ENCODE measurements around the gene PPP2R5E. TPM values are rescaled to one million over a fixed set of nuclear protein-coding genes. Genes with fewer than 3 reads are reported as not detected.

Gene PPP2R5E
- total RNA-seq, 1 donor from 2014 or later: 72.0 TPM

DNA sequence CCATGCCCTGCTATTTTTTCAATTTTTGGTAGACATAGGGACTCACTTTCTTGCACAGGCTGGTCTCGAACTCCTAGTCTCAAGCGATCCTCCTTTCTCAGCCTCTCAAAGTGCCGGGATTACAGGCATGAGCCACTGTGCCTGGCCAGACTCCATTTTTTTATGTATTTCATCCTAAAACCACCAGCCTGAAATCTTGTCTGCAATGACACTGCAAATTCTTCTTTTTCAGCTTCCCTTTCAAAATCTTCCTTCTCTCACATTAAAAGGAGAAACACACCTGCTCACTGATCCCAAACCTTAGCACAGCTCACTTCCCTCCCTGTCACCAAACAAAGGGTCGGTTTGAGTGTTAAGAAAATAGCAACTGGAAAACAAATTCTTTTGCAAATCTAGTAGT is 62.6 kb downstream of the PPP2R5E start:
- H3K9ac ChIP-seq: no peak overlapping the region
- no peaks in the 10 kb centered on the region for H3F3A ChIP-seq (ENCODE audit: low read depth)
- no peaks in the 10 kb centered on the region for H3K36me3 ChIP-seq
- no peak overlapping the region for H3K27ac ChIP-seq
- H3K79me2 ChIP-seq (ENCODE audit: low read depth): peaks cover 100% of the 10 kb centered on the region
- peaks cover 6% of the 10 kb centered on the region for H3K36me3 Mint-ChIP-seq
- H3K4me2 ChIP-seq: no peak overlapping the region
- H3K4me3 Mint-ChIP-seq: no peak overlapping the region
- H3K27me3 ChIP-seq: no peaks in the 10 kb centered on the region
- no peak overlapping the region for H3K27ac Mint-ChIP-seq
- H3K4me3 ChIP-seq: no peak overlapping the region
- H3K9me3 Mint-ChIP-seq: no peaks in the 10 kb centered on the region
- H3K27me3 Mint-ChIP-seq (ENCODE audit: insufficient read depth, low read depth): no peaks in the 10 kb centered on the region
- TF ChIP-seq, protein P1, sequence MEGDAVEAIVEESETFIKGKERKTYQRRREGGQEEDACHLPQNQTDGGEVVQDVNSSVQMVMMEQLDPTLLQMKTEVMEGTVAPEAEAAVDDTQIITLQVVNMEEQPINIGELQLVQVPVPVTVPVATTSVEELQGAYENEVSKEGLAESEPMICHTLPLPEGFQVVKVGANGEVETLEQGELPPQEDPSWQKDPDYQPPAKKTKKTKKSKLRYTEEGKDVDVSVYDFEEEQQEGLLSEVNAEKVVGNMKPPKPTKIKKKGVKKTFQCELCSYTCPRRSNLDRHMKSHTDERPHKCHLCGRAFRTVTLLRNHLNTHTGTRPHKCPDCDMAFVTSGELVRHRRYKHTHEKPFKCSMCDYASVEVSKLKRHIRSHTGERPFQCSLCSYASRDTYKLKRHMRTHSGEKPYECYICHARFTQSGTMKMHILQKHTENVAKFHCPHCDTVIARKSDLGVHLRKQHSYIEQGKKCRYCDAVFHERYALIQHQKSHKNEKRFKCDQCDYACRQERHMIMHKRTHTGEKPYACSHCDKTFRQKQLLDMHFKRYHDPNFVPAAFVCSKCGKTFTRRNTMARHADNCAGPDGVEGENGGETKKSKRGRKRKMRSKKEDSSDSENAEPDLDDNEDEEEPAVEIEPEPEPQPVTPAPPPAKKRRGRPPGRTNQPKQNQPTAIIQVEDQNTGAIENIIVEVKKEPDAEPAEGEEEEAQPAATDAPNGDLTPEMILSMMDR (IDR thresholded peaks at IDR 0.05): no peak
- no peak for TF ChIP-seq EZH2 (IDR thresholded peaks at IDR 0.05)
- no peak for TF ChIP-seq EZH2phosphoT487 (IDR thresholded peaks at IDR 0.05)
- H3K9me3 ChIP-seq (ENCODE audit: low read depth): no peaks in the 10 kb centered on the region
- no peaks in the 10 kb centered on the region for H3K4me1 ChIP-seq
- H3K4me1 Mint-ChIP-seq: peaks cover 13% of the 10 kb centered on the region
- H4K20me1 ChIP-seq (ENCODE audit: low read depth): peaks cover 61% of the 10 kb centered on the region
- no peak overlapping the region for H2AFZ ChIP-seq (replicated peaks)
- DNase-seq (ENCODE audit: low spot score): no peak

DNA sequence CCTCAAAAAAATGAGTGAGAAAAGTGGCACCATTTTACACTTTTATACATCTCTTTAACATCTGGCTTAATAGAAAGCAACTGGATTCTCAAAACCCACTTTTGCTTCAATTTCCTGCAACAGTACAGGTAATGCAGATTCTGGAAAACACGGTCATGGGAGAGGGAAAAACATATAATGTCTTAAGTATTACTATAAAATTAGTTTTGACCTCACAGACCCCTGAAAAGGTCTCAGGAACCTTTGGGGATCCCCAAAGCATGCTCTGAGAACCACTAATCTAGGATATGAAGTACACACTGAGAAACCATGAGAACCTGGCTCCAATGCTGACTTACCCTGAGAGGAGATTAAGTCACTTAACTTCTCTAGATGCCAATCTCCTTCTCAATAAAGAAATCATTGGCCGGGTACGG is 64.7 kb downstream of the PPP2R5E start:
- no peak overlapping the region for H3K4me2 ChIP-seq
- H3K4me3 ChIP-seq: no peak overlapping the region
- peaks cover 4% of the 10 kb centered on the region for H3K4me1 ChIP-seq
- Mint-ChIP-seq H3K27ac (no peak overlapping the region), H3K4me3 (no peak overlapping the region), H3K36me3 (peaks cover 4% of the 10 kb centered on the region), H3K27me3 (ENCODE audit: insufficient read depth, low read depth) (no peaks in the 10 kb centered on the region), H3K4me1 (peaks cover 5% of the 10 kb centered on the region), H3K9me3 (no peaks in the 10 kb centered on the region)
- H3K9ac ChIP-seq: no peak overlapping the region
- no peak overlapping the region for H2AFZ ChIP-seq (replicated peaks)
- no peaks in the 10 kb centered on the region for H3F3A ChIP-seq (ENCODE audit: low read depth)
- no peaks in the 10 kb centered on the region for H3K27me3 ChIP-seq
- H3K9me3 ChIP-seq (ENCODE audit: low read depth): no peaks in the 10 kb centered on the region
- no peak for TF ChIP-seq EZH2 (IDR thresholded peaks at IDR 0.05)
- no peak for TF ChIP-seq EZH2phosphoT487 (IDR thresholded peaks at IDR 0.05)
- TF ChIP-seq, protein P1 (IDR thresholded peaks at IDR 0.05): no peak
- no peak overlapping the region for H3K27ac ChIP-seq
- peaks cover 62% of the 10 kb centered on the region for H4K20me1 ChIP-seq (ENCODE audit: low read depth)
- H3K36me3 ChIP-seq: no peaks in the 10 kb centered on the region
- no peak for DNase-seq (ENCODE audit: low spot score)
- H3K79me2 ChIP-seq (ENCODE audit: low read depth): peaks cover 97% of the 10 kb centered on the region

DNA sequence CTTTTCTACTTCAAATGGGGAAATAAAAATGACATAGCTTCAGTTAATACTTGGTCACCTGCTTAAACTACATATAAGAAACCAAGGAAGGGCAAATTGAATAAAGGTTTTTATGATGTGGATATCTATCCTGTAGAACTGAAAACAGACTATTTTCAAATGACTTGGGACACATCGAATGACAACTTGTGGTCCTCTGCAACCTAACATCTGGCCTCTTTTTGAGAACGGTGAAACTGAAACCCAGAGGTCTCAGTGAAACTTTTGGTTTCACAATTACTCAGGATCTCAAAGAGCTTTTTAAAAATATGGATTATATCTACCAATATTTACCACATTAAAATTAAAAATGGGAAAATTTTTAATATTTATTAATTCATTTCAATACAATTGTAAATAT is 65.2 kb downstream of the PPP2R5E start:
- H3K79me2 ChIP-seq (ENCODE audit: low read depth): peaks cover 97% of the 10 kb centered on the region
- no peaks in the 10 kb centered on the region for H3K36me3 ChIP-seq
- no peak overlapping the region for H3K4me2 ChIP-seq
- no peak overlapping the region for H3K4me3 Mint-ChIP-seq
- no peaks in the 10 kb centered on the region for H3K27me3 ChIP-seq
- no peaks in the 10 kb centered on the region for H3K9me3 Mint-ChIP-seq
- DNase-seq (ENCODE audit: low spot score): no peak
- H3K9me3 ChIP-seq (ENCODE audit: low read depth): no peaks in the 10 kb centered on the region
- peaks cover 8% of the 10 kb centered on the region for H3K4me1 ChIP-seq
- peaks cover 65% of the 10 kb centered on the region for H4K20me1 ChIP-seq (ENCODE audit: low read depth)
- no peak overlapping the region for H3K4me3 ChIP-seq
- TF ChIP-seq, protein P1 (IDR thresholded peaks at IDR 0.05): no peak
- TF ChIP-seq EZH2phosphoT487 (IDR thresholded peaks at IDR 0.05) (no peak), EZH2 (IDR thresholded peaks at IDR 0.05) (no peak)
- H3K27ac ChIP-seq: no peak overlapping the region
- H3F3A ChIP-seq (ENCODE audit: low read depth): no peaks in the 10 kb centered on the region
- H3K36me3 Mint-ChIP-seq: peaks cover 4% of the 10 kb centered on the region
- peaks cover under 1% of the 10 kb centered on the region for H3K4me1 Mint-ChIP-seq
- H2AFZ ChIP-seq (replicated peaks): no peak overlapping the region
- no peak overlapping the region for H3K9ac ChIP-seq
- H3K27me3 Mint-ChIP-seq (ENCODE audit: insufficient read depth, low read depth): no peaks in the 10 kb centered on the region
- no peak overlapping the region for H3K27ac Mint-ChIP-seq
